Endothelial cell of hepatic sinusoid (primary cell): ENCODE data around the gene FLOT1.
"Not testable (repeated sequence)": the region's sequence is repeated elsewhere in the genome, so short reads cannot be mapped to it uniquely, and the experiment has no call there.

Source experiments
- in situ Hi-C: cut with HindIII; loops from 2 replicates; pipeline ENCODE4 v1.10.0; 2017; ENCODE audit warnings: low sequenced_read_pairs

FLOT1 gene

GRCh38 chr6:30725713-30726505, 16.6 kb downstream of the FLOT1 start:
- in situ Hi-C loops: loop anchor here (25.0 kb wide), 1 partner anchor 161 kb away; the partner anchor contains the start of gene DDR1

- in situ Hi-C loops: loop anchor here (25.0 kb wide), 1 partner anchor 162 kb away; the partner anchor contains the start of gene DDR1
These were observed 17.4 kb downstream of the FLOT1 start for GRCh38 chr6:30724906-30725667.

- in situ Hi-C loops: not testable (repeated sequence)
These were observed 18.4 kb downstream of the FLOT1 start for GRCh38 chr6:30723843-30724741.

- in situ Hi-C loops: not testable (repeated sequence)
These were observed 19.2 kb downstream of the FLOT1 start for GRCh38 chr6:30723159-30723842.

- in situ Hi-C loops: no loop called here
These were observed 20.0 kb downstream of the FLOT1 start for GRCh38 chr6:30722280-30723112.

- in situ Hi-C loops: not testable (repeated sequence)
These were observed 20.5 kb downstream of the FLOT1 start for GRCh38 chr6:30722025-30722279.

- in situ Hi-C loops: no loop called here
These were observed 21.1 kb downstream of the FLOT1 start for GRCh38 chr6:30721198-30722024.

GRCh38 chr6:30720738-30721197, 21.7 kb downstream of the FLOT1 start:
- in situ Hi-C loops: no loop called here

GRCh38 chr6:30719791-30720737, 22.4 kb downstream of the FLOT1 start, which contains the start of gene TUBB:
Gene TUBB (plus strand): TSS chr6:30720352. CDS start chr6:30720507, 155 bp downstream.
- in situ Hi-C loops: loop anchor here (5.0 kb wide), 2 partner anchors 38 to 108 kb away; no protein-coding TSS in a partner anchor

- in situ Hi-C loops: loop anchor here (5.0 kb wide), 2 partner anchors 37 to 107 kb away; no protein-coding TSS in a partner anchor
These were observed 23.1 kb downstream of the FLOT1 start for GRCh38 chr6:30719356-30719755.

GRCh38 chr6:30717845-30718720, 24.4 kb downstream of the FLOT1 start:
- in situ Hi-C loops: loop anchor here (5.0 kb wide), 2 partner anchors 36 to 106 kb away; no protein-coding TSS in a partner anchor

GRCh38 chr6:30717129-30717844, 25.2 kb downstream of the FLOT1 start, which contains the start of gene MDC1:
Gene MDC1 (minus strand): TSS chr6:30717281. CDS start chr6:30715175, 2,106 bp downstream.
- in situ Hi-C loops: loop anchor here (5.0 kb wide), 2 partner anchors 35 to 105 kb away; no protein-coding TSS in a partner anchor

- in situ Hi-C loops: loop anchor here (5.0 kb wide), 2 partner anchors 35 to 105 kb away; no protein-coding TSS in a partner anchor
These were observed 25.7 kb downstream of the FLOT1 start for GRCh38 chr6:30716879-30717128.

GRCh38 chr6:30714263-30714662, 28.2 kb downstream of the FLOT1 start:
- in situ Hi-C loops: no loop called here

GRCh38 chr6:30712441-30712945, 30.0 kb downstream of the FLOT1 start:
- in situ Hi-C loops: no loop called here
